GM12878 (cell line): ENCODE measurements around the gene TIPIN. TPM values are rescaled to one million over a fixed set of nuclear protein-coding genes. Genes with fewer than 3 reads are reported as not detected.

Experiments used
- ASH2L ChIP-seq: fragments of 300-600, 200-600 bp; sonication (generic); IDR thresholded peaks from 2 replicates; pipeline ENCODE4 v1.6.1; 2017; ENCODE audit warnings: low read depth, mild to moderate bottlenecking, borderline replicate concordance
- BMI1 ChIP-seq: fragments of 450-650 bp; IDR thresholded peaks from 2 replicates; pipeline ENCODE4 v1.6.1; 2016; ENCODE audit warnings: mild to moderate bottlenecking, moderate library complexity, borderline replicate concordance
- KDM1A ChIP-seq: fragments of 200-600 bp; sonication (generic); IDR thresholded peaks from 2 replicates; pipeline ENCODE4 v1.6.1; 2016; ENCODE audit warnings: borderline replicate concordance
- MTA2 ChIP-seq: fragments of 450-650 bp; IDR thresholded peaks from 2 replicates; pipeline ENCODE4 v1.6.1; 2016; ENCODE audit warnings: low read depth, mild to moderate bottlenecking, moderate library complexity
- MYC ChIP-seq: IDR thresholded peaks from 2 replicates; pipeline ENCODE4 v1.6.1; 2011; ENCODE audit warnings: mild to moderate bottlenecking, low read length, moderate library complexity, inconsistent platforms; ENCODE audit not compliant: insufficient read depth, insufficient replicate concordance, insufficient read length, severe bottlenecking
- PAX8 ChIP-seq: fragments of 450-650 bp; IDR thresholded peaks from 2 replicates; pipeline ENCODE4 v1.6.1; 2017; ENCODE audit warnings: mild to moderate bottlenecking, moderate library complexity
- PML ChIP-seq: IDR thresholded peaks from 2 replicates; pipeline ENCODE4 v1.6.1; 2012; ENCODE audit warnings: low read length, inconsistent platforms
- SPI1 ChIP-seq: IDR thresholded peaks from 2 replicates; pipeline ENCODE4 v1.6.1; 2011; ENCODE audit warnings: low read depth, mild to moderate bottlenecking, low read length, moderate library complexity, borderline replicate concordance; ENCODE audit not compliant: insufficient read depth
- STAT1 ChIP-seq: fragments of 450-650 bp; conservative IDR thresholded peaks from 2 replicates; pipeline ENCODE4 v1.6.1; 2014; ENCODE audit warnings: antibody characterized with exemption, mild to moderate bottlenecking
- USF2 ChIP-seq: IDR thresholded peaks from 2 replicates; pipeline ENCODE4 v1.6.1; 2011; ENCODE audit warnings: low read depth, low read length, improper control_type of control experiment, borderline replicate concordance
- ZNF687 ChIP-seq: fragments of 450-650 bp; IDR thresholded peaks from 2 replicates; pipeline ENCODE4 v1.6.1; 2017; ENCODE audit warnings: mild to moderate bottlenecking, moderate library complexity
- polyA plus RNA-seq, 11 experiments: library from polyadenylated mRNA; depleted of rRNA in 4 of 11; unstranded in 6 of 11; stranded (reverse) in 5 of 11; fragments of >200 nt; fragmentation: Nextera tagmentation in 4 of 11; fragmentation: Illumina TruSeq in 1 of 11; extraction: Ambion mirVana in 4 of 11; extraction: Trizol in 1 of 11; gene quantifications; 1 replicate in 1 of 11; 2 replicates in 10 of 11; pipeline versions ENCODE4 v1.2.1 to v1.2.3, GENCODE V29; 2011 to 2016; ENCODE audit warnings: inconsistent platforms in 2 of 11, missing spikeins in 2 of 11, low read depth in 1 of 11
- total RNA-seq, 4 experiments: library from RNA; depleted of rRNA in 3 of 4; stranded (reverse); fragments of >200 nt in 3 of 4; fragmentation: Illumina TruSeq in 1 of 4; extraction: Trizol in 1 of 4; gene quantifications; 2 replicates each; pipeline versions ENCODE4 v1.2.1 to v1.2.3, GENCODE V29; 2013 to 2021
- TF ChIP-seq, protein P1 (sequence below): fragments of 450-650 bp; IDR thresholded peaks from 2 replicates; pipeline ENCODE4 v1.6.1; 2016; ENCODE audit warnings: mild to moderate bottlenecking
- TF ChIP-seq, protein P2 (sequence below): fragments of 450-650 bp; IDR thresholded peaks from 2 replicates; pipeline ENCODE4 v1.6.1; 2016; ENCODE audit warnings: mild to moderate bottlenecking, moderate library complexity, borderline replicate concordance
- TF ChIP-seq, protein P3 (sequence below): fragments of 450-650 bp; formaldehyde crosslinking; IDR thresholded peaks from 2 replicates; pipeline ENCODE4 v1.5.0; 2022; ENCODE audit warnings: mild to moderate bottlenecking, missing genetic modification characterization

TIPIN gene
- total and polyA plus RNA-seq, 10 of the 15 experiments (the other 5 are each of a cell fraction or from before 2014, with no cell fraction given), result 21.1 to 69.2 (median 47.0) TPM

GRCh38 chr15:66369773-66370651, 13.5 kb upstream of the TIPIN start (continued):
- TF ChIP-seq, protein P1, sequence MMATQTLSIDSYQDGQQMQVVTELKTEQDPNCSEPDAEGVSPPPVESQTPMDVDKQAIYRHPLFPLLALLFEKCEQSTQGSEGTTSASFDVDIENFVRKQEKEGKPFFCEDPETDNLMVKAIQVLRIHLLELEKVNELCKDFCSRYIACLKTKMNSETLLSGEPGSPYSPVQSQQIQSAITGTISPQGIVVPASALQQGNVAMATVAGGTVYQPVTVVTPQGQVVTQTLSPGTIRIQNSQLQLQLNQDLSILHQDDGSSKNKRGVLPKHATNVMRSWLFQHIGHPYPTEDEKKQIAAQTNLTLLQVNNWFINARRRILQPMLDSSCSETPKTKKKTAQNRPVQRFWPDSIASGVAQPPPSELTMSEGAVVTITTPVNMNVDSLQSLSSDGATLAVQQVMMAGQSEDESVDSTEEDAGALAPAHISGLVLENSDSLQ, result no peak
- TF ChIP-seq USF2 (no peak), KDM1A (no peak), STAT1 (no peak), PML (no peak), BMI1 (no peak), MYC (no peak), ASH2L (0 out of 2 replicates have a peak, but pooled peaks have one; percentile 78), ZNF687 (peak; percentile 72), PAX8 (no peak), MTA2 (peak; percentile 28; the same call in 1 of the 2 replicates), SPI1 (peak; percentile 41; the same call in 1 of the 2 replicates)
- TF ChIP-seq, protein P2, sequence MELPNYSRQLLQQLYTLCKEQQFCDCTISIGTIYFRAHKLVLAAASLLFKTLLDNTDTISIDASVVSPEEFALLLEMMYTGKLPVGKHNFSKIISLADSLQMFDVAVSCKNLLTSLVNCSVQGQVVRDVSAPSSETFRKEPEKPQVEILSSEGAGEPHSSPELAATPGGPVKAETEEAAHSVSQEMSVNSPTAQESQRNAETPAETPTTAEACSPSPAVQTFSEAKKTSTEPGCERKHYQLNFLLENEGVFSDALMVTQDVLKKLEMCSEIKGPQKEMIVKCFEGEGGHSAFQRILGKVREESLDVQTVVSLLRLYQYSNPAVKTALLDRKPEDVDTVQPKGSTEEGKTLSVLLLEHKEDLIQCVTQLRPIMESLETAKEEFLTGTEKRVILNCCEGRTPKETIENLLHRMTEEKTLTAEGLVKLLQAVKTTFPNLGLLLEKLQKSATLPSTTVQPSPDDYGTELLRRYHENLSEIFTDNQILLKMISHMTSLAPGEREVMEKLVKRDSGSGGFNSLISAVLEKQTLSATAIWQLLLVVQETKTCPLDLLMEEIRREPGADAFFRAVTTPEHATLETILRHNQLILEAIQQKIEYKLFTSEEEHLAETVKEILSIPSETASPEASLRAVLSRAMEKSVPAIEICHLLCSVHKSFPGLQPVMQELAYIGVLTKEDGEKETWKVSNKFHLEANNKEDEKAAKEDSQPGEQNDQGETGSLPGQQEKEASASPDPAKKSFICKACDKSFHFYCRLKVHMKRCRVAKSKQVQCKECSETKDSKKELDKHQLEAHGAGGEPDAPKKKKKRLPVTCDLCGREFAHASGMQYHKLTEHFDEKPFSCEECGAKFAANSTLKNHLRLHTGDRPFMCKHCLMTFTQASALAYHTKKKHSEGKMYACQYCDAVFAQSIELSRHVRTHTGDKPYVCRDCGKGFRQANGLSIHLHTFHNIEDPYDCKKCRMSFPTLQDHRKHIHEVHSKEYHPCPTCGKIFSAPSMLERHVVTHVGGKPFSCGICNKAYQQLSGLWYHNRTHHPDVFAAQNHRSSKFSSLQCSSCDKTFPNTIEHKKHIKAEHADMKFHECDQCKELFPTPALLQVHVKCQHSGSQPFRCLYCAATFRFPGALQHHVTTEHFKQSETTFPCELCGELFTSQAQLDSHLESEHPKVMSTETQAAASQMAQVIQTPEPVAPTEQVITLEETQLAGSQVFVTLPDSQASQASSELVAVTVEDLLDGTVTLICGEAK, result peak; percentile 16; the same call in 1 of the 2 replicates
- TF ChIP-seq, protein P3, sequence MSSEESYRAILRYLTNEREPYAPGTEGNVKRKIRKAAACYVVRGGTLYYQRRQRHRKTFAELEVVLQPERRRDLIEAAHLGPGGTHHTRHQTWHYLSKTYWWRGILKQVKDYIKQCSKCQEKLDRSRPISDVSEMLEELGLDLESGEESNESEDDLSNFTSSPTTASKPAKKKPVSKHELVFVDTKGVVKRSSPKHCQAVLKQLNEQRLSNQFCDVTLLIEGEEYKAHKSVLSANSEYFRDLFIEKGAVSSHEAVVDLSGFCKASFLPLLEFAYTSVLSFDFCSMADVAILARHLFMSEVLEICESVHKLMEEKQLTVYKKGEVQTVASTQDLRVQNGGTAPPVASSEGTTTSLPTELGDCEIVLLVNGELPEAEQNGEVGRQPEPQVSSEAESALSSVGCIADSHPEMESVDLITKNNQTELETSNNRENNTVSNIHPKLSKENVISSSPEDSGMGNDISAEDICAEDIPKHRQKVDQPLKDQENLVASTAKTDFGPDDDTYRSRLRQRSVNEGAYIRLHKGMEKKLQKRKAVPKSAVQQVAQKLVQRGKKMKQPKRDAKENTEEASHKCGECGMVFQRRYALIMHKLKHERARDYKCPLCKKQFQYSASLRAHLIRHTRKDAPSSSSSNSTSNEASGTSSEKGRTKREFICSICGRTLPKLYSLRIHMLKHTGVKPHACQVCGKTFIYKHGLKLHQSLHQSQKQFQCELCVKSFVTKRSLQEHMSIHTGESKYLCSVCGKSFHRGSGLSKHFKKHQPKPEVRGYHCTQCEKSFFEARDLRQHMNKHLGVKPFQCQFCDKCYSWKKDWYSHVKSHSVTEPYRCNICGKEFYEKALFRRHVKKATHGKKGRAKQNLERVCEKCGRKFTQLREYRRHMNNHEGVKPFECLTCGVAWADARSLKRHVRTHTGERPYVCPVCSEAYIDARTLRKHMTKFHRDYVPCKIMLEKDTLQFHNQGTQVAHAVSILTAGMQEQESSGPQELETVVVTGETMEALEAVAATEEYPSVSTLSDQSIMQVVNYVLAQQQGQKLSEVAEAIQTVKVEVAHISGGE (CRISPR knock-in tag), result no peak
